HPDE6-E6E7 (cell line): ENCODE measurements around the gene DPYD.
A peak's percentile ranks its signal among the peaks of the same experiment; 100 is the strongest.
"Not testable (repeated sequence)": the region's sequence is repeated elsewhere in the genome, so short reads cannot be mapped to it uniquely, and the experiment has no call there.

ENCODE experiments used
- DNase-seq: peaks from one replicate; pipeline ENCODE4 v3.0.0; 2011; ENCODE audit warnings: missing footprints; ENCODE audit errors: extremely low spot score

DPYD gene

GRCh38 chr1:97281962-97282361 is 638.9 kb downstream of the DPYD start:
- DNase-seq, result no peak

DNA sequence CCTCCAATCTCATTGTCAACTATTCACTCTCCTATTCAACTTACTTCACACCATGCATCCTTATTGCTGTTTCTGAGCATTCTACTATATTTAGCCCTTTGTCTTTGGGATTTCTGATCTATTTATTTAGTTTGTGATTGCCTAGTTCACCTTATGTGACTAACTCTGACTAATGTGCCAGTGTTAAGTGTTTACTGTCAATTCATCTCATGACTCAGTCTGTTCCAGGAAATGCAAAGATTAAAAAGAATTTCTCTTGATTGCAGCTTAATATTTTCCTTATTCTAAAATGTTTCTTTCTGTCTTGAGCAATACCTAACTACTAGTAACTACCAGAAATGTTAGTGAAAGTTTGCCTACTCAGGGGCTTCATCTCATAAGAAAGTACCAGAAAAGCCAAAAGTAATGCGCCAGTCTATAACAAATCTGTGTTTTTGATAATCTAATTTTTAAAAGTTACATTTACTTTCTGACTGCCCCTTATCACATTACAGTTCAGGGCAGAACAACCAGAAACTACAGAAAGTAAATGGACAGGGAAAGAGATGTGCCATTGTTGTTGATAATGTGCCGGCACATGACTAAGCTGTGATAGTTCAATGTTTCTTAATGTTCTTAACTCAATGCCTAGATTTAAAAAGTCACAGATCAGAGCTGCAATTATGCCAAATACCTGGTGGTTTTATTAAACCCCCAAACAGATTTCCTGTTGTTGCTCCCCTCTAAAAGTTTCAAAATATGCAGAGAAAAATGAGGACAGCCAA is 642.8 kb downstream of the DPYD start:
- peak; percentile 56 for DNase-seq

- DNase-seq, result no peak
Observed at GRCh38 chr1:97271916-97272788, 648.7 kb downstream of the DPYD start.

GRCh38 chr1:97270508-97271307 is 650.1 kb downstream of the DPYD start:
- DNase-seq, result no peak

DNA sequence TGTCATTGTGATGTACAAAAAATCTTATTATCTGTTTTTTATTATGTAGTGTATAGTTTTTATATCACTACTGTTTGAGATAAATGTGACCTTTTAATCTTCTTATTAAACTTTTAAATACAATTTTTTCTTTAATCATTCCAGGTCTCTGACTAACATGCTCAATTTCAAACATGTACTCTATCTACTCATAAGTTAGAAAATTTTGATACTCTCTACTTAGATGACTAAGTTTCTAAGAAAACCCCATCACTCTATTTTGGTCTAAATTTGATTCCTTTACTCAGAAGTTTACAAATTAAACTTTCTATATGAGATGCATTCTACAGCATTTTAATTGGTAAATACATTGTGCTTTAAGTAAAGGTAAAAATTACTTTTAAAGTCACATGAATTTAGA is 655.2 kb downstream of the DPYD start:
- DNase-seq, result no peak

DNA sequence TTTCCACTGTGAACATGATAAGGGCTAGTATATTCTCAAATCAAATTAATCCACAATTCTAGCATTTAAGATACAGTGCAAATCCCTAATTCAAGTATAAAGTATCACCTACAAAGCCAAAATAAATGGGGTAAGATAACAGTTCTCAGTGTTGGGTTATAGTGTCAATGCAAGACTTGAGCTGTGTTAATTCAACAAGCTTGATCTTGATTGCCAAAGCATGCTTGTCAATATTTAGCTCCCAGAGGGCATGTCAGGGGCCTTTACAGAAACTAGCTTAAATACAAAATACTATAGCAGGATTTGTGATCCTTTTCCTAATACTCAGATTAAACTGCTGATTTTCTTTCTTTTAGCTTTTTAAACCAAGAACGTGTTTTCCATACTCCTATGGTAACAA is 658.0 kb downstream of the DPYD start:
- DNase-seq, result no peak

- no peak for DNase-seq
Observed at GRCh38 chr1:97258597-97258996, 662.2 kb downstream of the DPYD start.

GRCh38 chr1:97254731-97255463 is 665.9 kb downstream of the DPYD start:
- DNase-seq, result no peak

GRCh38 chr1:97252925-97253324 is 667.9 kb downstream of the DPYD start:
- no peak for DNase-seq

DNA sequence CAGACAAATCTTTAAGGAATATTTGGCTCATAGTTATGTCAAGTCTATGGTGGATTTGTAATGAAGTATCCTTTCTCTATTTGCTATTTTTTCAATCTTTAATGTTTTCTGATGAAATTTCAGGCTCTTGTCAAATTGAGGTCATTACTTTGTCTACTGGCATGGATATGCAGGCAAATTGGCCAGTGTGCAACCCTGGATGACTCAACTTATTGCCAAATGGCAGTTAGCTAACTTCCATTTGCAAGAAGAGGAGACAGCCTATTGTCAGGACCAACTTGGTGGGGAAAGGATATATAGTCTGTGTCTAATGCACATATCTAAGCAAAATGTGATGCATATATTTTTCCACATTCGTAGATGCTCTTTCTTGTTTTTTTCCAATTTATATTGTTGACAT is 668.8 kb downstream of the DPYD start:
- DNase-seq, result peak; percentile 3

- no peak for DNase-seq
Observed at GRCh38 chr1:97247196-97247595, 673.6 kb downstream of the DPYD start.

DNA sequence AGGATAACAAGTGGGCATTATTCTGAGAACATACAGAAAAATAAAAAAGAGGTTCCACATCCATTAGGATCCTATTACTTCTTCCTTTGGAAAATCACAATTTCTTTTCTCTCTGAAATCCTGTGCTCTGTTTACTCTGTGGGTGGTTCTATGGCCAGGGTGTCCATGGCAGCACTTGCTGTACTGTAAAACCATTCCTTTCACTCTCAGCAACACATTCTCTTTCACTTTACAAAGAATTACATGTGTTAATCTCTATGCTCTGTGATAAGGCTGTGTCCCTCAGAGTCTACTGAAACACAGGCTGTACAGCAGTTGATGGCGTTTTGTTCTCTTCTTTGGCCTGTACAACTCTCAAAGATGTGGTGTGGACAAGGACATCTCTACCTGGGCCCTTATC is 675.2 kb downstream of the DPYD start:
- DNase-seq, result no peak

GRCh38 chr1:97245026-97245425 is 675.8 kb downstream of the DPYD start:
- no peak for DNase-seq

DNA sequence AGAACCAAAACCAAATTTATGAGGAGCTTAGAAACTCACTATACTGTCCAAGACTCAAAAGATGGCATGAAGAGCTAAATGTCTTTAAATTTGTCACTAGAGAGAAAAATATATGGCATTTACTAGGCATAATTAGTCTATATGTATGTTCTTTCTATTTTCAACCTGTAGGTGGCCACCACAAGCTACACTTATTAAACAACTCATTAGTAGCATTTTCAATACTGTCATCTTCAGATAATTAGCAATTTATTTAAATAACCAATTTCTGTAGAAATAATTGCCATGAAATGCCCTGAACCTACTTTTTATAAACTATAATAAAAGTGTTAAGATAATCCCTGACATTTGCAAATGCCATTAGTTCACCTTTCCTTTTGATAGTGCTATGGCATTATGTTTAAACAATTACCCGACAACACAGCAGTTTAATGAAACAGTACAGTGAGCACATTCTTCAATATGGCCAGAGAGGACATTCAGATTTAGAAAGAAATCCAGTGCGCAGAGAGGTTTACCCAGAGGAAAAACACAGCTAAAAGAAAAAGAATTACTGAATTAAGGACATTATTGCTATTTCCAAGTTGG is 676.8 kb downstream of the DPYD start:
- no peak for DNase-seq

DNA sequence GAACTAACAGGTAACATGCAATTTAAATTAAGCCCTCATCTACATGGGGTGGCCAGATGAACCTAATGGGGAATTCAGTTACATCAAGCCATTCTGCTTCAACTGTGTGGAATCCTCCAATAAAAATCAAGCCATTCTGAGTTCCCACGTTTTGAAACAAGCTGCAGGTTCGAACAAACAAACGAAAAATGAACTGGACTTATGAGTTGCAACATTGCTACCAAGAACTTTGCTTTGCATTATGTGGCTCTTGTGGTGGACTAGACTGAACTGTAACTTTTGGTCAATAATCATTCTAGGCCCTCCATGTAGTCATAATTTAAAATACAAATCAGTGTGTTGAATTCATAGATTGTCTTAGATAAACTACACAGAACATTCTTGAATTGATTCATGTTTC is 682.0 kb downstream of the DPYD start:
- no peak for DNase-seq

DNA sequence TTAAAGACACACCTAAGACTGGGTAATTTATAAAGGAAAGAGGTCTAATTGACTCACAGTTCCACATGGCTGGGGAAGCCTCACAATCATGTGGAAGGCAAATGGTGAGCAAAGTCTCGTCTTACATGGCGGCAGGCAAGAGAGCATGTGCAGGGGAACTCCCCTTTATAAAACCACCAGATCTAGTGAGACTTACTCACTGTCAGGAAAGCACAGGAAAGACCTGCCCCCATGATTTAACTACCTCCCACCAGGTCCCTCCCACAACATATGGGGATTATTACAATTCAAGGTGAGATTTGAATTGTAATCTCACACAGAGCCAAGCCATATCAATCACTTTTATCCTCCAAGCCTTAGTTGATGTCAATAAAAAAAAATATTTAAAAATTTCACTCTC is 689.5 kb downstream of the DPYD start:
- DNase-seq, result not testable (repeated sequence)

- no peak for DNase-seq
Observed at GRCh38 chr1:97212671-97213070, 708.2 kb downstream of the DPYD start.

- no peak for DNase-seq
Observed at GRCh38 chr1:97210307-97210706, 710.5 kb downstream of the DPYD start.

- DNase-seq, result no peak
Observed at GRCh38 chr1:97209381-97209957, 711.4 kb downstream of the DPYD start.

- no peak for DNase-seq
Observed at GRCh38 chr1:97207868-97208267, 713.0 kb downstream of the DPYD start.

GRCh38 chr1:97204468-97204867 is 716.4 kb downstream of the DPYD start:
- no peak for DNase-seq
